HG02852 (cell line): ENCODE measurements around the gene TBC1D5.
"Not testable (repeated sequence)": the region's sequence is repeated elsewhere in the genome, so short reads cannot be mapped to it uniquely, and the experiment has no call there.

Experiments
- ATAC-seq: cut with Tn5 transposase; IDR thresholded peaks from one replicate; pipeline ENCODE4 v1.9.1; 2021; ENCODE audit warnings: mild to moderate bottlenecking, moderate library complexity; ENCODE audit not compliant: unreplicated experiment

Gene TBC1D5

DNA sequence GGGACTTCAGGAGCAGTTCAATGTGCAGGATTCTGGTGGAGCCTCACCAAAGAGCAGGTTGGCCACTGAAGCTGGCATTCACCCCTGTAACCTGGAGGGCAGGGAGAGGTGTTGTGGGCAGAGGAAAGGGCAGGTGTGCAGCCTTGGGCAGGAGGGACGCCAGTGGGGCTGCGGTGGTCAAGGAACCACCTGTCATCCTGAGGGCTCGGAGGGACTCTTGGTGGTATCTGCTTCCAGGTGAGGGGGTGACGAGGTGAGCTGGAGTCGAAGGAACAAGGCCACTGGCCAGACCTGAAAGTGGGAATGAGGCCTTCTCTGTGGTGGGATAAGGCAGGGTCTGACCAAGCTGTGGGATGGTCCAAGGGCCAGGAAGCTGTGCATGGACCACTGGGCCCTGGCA, 588.2 kb downstream of the TBC1D5 start:
- ATAC-seq = no peak

DNA sequence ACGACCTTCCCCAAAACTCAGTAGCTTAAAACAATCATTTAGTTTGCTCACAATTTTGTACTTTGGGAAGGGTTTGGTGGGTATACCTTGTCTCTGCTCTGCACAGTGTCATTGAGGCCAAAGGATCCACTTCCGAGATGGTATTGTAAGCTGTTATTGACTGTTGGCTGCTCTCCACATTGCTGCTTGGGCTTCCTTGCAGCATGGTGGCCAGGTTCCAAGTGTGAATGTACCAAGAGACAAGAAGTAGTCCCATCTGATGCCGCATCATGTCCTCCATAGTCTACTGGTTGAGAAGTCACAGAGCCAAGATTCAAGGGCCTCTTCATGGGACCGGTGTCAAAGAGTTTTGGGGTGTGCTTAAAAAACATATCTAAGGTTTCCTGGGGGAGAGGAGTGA, 589.2 kb downstream of the TBC1D5 start:
- ATAC-seq = no peak

DNA sequence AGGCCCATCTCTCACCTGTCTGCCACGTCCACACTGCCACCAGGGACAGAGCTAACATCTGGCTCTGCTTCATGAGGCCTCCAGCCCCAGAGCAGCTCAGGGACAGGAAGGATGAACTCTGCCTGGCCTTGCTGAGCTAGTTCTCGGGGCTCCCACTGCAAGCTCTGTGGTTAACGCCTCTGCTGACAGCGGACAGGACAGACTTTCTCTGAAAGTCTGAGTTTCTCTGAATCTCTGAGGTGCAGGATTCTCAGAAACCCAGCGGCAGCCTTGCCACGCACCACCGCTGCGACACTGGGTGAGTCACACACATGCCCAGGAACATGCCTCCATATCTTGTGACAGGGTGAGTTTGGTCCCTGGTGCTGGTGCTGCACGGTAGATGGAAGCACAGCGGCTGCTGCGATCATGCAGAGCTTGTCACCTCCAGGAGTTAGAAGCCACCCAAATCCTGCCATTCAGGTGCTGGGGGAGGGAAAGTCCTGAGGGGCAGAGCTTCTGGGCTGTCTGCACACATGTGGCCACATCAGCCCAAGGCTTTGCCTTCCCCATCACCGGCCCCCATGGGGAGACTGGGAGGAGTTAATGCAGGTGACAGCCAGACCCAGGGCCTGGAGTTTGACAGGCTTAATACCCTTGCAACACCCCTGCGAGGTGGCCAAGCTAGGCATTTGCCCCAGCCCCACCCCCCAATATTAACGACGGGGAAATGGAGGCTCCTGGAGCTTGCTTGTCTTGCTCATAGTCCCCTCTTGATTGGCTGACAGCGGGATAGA, 590.6 kb downstream of the TBC1D5 start:
- peak; percentile 98 for ATAC-seq

DNA sequence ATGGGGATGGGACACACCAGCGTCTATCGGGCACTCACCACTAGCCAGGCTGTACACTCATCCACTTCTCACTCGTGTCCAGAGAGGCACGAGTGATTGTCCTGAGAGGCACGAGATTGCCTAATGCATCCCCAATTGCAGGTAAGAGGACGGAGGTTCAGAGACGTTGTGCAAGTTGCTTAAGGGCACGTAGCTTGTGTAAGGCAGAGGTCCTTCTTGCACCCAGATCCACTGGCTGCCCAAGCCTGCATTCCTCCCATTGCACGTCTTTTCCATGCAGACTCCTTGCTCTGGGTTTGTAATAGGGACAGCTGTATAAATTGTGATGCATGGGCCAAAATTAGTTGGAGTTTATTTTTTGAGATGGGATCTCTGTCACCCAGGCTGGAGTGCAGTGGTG, 593.4 kb downstream of the TBC1D5 start:
- ATAC-seq = no peak

DNA sequence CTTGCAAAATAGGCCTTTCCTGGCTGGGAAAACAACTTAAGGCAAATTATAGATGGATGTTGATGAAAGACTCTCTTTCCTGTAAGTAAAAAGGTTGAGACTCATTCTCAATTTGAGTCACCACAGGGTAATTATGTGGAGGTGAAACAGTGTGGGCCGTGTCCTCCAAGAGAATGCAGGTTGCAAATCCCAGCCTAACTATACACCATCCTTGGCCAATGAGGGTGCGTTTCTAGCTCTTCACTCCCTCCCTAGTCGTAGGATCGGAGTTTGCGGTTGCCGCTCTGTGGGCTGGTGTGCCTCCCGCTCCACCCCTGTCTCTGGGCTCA, 597.8 kb downstream of the TBC1D5 start:
- ATAC-seq = peak; percentile 69

DNA sequence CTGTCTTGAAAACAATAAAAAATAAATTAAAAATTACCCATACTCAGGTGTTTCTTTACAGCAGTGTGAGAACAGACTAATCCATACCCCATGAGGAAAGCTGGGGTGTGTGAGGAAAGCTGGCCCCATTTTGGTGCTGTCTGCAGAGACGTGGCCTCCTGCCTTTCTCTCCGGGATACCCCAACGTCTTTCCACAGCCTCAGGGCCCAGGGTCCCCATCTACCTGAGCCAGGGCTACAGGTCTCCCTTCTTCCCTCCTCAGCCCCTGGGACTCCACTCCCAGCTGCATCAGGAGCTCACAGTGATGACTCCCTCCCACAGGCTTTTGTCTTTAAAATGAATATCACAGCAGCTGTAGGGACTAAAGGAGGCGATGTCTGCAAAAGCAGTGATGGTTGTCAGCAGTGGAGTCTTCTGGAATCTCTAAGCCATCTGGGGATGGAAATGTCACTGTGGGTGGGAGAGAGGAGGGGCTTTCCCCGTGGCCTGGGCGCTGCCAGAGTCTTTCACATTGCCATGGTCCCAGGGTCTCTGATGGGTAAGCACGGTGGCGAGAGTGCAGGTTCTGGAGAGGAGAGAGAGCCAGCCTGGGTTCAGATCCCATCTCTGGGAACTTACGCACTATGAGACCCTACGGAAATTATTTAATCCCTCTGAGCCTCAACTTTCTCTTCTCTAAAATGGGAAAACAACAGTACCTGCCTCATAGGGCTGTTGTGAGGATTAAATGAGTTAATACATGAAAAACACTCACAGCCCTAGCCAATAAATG, 598.4 kb downstream of the TBC1D5 start:
- ATAC-seq = no peak

DNA sequence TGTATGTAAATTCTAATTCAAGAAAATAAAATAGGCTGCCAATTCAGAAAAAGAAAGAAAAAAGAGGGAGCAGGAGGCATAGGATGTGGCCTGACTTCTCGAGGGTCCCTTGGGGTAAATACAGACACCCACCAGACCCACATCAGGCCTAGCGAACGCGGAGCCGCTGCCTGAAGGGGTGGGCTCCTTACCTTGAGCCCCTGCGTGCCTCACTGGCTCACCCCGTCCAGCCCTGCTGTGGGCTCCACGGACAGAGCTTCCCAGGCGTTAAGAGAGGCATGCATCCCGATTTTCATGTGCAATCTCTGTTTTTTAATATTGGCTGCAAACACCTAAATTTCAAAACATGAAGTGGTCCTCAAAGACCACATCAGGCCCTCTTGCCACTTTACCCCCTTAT, 599.9 kb downstream of the TBC1D5 start:
- no peak for ATAC-seq

DNA sequence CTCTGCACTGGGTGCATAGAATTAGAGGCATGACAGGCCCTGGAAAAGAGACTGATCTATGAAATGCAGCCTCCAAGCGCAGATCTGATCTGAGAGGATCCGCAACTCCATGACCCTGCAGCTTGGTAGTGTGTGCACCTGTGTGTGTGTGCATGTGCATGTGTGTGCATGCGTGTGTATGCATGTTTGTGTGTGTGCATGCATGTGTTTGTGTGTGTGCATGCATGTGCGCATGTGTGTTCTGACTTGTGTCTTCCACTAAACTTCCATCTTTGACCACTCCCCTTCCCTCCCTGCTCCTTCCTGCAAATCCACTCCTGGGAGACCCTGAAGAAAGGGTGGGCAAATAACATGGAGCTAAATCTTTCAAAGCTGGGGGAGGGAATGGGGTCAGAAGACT, 600.7 kb downstream of the TBC1D5 start:
- no peak for ATAC-seq

DNA sequence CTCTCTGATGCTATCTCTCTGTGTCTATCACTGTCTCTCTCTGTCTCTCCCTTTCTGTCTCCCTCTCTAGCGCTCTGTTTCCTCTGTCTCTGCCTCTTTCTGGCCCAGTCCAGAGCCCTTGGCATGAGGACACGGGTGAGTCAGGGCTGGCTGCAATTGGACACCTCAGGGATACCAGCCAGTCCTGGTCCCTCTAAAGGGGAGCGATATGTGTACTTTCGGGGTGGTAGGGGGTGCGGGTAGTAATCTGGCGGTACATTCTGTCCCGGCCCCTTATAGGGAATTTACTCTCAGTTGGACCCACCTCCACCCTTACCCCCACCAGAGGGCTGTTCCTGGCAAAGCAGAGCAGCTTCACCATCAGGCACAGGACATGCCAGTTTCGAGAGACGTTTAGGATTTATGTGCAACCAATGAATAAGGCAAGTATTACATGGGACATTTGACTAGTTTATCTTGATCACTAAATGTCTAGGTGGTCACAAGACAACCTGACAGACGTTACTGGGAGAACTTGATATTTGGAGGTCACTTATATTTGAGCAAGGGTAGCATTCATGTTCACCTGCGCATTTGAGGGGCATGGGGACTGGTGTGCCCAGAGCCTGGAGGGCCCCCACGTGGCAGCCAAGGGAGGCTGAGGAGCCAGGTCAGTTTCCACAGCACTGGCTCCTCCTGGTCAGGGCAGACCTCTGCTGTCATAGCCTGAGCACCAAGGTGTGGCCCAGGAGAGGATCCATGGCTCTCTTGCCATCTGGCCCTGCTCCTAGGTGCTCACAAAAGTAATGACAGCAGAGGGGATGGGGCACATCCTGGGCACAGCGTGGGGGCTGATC, 601.5 kb downstream of the TBC1D5 start:
- ATAC-seq = no peak

DNA sequence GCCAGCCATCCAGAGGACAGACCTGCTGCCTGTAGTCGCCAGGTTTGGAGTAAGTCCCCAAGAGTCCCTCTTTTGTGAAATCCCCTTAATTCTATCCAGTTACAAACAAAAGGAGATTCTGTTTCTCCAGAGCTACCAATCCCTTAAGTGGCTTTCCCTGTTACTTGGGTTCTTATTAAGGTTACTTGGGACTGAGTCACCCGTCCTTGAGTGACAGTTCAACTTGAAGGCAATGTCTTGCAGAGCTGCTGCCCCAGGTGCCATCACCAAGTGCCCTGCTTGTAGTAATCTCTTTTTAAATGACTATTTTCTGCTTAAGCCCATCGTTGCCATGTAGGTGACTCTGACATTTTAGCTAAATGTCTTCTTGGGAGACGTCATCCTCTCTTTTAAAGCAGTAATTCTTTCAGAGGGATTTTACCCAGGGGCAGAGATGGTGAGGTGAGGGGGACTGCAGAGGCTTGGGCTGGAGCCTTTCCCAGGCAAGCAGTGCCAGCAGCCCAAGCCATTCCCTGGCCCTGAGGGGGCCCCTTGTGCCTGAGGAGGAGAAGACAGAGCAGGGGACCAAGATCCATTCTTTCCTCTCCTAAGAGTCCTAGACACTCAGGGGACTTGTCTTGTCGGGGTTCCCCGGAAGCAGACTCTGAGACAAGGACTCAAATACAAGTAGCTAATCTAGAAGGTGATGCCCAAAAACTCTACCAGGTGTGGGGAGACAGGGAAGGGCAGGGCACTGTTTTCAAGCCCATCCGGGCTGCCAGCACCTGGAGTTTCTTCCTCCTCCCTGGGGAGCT, 604.0 kb downstream of the TBC1D5 start:
- no peak for ATAC-seq

DNA sequence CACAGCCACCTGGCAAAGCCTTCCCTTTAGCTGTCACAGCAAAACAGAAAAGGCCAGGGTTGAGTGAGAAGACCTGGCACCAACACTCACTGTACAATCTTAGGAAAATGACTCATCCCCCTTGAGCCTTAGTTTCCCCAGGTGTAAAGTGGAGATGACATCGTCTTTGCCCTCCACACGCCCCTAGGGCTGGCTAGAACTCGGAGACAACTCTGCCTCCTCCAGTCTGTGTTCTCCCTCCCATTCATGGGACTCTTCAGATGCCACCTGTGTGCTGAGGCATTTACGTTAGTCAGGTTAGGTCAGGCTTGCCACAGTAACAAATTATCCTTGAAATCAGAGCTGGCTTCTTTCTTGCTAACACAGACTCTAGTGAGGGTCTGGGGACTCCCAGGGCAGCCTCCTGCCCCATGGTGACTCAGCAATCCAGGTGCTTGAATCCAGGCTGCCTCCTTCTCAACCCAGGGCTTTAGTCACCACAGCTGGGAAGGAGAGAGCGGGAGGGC, 605.1 kb downstream of the TBC1D5 start:
- ATAC-seq = no peak

DNA sequence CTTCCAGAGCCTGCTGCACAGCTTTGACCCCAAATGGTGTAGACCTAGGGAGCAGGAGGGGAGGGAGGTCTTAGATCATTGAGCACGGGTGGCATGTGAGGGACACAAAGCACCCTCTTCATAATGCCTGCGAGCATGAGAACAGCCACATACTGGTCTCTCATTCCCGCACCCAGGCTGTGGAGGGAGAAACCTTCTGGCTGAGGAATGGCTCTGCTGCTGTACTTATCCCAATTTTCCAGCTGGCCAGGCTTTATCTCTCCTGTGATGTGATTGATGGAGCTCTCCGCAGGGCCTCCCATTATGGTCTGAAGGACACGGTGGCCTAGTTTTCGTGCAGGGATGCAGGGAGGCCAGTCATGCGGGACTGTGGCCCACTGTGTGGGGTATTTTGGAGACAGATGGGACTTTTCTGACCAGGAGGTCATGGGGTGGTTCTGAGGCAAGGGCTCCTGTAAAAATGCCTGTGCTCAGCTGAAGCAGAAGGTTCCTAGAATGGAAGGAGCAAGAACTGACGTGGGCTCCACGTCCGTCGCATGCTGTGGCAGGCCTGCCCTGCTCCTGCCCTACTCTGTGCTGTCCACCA, 606.2 kb downstream of the TBC1D5 start:
- no peak for ATAC-seq

DNA sequence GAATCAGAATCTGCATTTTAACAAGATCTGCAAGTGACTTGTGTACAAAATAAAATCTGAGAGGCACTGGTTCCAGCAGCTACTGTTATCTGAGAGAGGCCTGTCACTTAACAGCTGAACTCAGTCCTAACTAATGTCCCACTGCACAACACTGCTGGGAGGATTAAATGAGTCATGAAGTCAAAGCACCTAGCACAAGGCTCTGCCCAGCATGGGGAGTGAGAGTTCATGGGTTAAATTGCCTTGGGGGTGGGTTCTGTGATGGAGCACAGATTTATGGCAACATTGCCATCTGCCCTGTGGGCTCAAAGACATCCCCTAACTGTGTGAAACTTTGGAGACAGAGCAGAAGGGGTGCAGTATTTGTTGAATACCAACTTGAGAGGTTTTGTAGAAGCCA, 606.7 kb downstream of the TBC1D5 start:
- ATAC-seq = no peak

DNA sequence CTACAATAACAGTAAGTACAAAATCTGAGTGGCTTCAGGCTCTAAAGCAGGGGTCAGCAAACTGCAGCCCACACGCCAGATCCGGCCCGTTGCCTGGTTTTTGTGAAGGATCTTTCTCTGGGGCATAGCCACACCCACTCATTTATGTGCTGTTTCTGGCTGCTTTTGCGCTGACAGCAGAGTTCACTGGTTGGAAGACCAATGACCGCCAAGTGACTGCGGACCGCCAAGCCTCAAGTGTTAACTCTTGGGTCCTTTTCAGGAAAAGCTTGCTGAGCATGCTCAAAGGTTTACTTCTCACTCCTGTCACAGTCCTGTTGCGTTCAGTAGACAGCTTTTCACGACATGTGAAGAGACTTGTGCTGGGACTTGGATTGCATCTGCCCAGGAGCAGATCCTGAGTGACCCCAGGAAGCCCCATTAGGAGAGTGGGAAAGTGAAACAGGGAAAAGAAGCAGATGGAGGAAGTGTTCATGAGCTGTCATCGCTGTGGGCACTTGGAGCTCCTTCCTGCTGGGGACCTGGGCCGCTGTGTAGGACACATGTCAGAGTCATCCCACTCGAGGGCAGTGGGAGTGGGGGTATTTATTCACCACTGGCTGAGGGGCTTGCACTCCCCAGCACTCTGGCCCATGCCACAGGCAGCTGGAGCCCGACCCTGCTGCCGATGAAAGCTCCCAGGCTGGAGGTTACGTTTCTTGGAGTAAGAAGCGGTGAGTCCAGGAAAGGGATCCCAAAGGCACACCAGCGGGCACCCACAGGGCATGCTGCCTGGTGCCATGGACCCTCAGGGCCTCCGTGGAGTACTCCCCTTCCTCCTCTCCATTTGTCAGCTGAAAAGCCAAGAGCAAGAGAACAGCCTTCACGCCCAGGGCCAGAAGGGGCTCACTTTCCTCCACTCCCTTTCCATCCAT, 608.5 kb downstream of the TBC1D5 start:
- ATAC-seq = no peak

DNA sequence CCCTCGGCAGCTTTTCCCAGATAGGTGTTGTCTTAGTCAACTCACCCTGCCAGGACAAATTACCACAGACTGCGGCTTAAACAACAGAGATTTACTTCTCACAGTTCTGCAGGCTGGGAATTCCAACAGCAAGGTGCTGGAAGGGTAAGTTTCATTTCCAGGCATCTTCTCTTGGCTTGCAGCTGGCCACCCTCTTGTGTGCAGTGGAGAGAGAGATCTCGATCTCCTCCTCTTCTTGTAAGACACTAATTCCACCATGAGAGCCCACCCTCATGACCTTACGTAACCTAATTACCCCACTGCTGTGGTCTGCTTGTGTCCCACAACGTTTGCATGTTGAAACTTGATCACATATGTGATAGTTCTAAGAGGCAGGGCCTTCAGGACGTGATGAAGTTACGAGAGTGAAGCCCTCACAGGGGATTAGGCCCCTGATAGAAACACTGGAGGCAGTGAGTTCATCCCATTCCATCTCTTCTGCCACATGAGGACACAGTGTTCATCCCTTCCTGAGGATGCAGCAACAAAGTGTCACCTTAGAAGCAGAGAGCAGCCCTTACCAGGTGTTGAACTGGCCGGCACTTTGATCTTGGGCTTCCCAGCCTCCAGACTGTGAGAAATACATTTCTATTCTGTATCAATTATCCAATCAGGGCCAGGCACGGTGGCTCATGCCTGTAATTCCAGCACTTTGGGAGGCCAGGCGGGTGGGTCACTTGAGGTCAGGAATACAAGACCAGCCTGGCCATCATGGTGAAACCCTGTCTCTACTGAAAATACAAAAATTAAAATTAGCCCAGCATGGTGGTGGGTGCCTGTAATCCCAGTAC, 609.9 kb downstream of the TBC1D5 start:
- no peak for ATAC-seq

DNA sequence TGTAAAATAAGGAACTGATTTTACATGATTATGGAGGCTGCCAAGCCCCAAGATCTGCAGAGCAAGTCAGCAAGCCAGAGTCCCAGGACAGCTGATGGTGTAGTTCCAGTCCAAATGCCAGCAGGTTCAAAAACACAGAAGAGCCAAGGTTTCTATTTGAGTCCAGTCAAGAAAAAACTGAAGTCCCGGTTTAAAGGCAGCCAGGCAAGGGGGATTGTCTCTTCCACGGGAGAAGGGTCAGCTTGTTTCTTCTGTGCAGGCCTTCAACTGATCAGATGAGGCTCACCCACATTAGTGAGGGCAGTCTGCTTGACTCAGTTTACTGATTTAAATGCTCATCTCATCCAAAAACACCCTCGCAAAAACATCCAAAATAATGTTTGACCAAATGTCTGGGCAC, 611.5 kb downstream of the TBC1D5 start:
- no peak for ATAC-seq

DNA sequence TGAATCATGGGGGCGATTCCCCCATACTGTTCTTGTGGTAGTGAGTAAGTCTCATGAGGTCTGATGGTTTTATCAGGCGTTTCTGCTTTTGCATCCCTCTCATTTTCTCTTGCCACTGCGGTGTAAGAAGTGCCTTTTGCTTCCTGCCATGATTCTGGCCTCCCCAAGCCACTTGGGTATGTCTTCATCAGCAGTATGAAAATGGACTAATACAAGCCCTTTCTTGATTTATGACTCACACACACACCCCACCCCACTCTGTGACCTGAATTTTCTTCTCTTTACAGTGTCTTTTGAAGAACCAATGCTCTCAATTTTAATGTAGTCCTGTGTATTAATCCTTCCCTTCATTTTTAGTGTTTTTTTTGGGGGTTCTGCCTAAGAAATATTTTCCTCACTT, 612.9 kb downstream of the TBC1D5 start:
- no peak for ATAC-seq

DNA sequence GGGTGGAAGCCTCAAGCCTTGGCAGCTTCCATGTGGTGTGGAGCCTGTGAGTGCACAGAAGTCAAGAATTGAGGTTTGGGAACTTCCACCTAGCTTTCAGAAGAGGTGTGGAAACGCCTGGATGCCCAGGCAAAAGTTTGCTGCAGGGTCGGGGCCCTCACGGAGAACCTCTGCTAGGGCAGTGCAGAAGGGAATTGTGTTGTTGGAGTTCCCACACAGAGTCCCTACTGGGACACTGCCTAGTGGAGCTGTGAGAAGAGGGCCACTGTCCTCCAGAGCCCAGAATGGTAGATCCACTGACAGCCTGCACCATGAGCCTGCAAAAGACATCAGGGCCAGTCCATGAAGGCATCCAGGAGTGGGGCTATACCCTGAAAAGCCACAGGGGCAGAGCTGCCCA, 613.8 kb downstream of the TBC1D5 start:
- not testable (repeated sequence) for ATAC-seq
